Nasal cavity respiratory epithelium epithelial cell of viscerocranial mucosa (primary cell): ENCODE results near the gene ABT1. TPM values are rescaled to one million over a fixed set of nuclear protein-coding genes. Genes with fewer than 3 reads are reported as not detected.

Experiments
- total RNA-seq: library from RNA; depleted of rRNA; stranded (reverse); fragments of >200 nt; gene quantifications from 2 replicates; pipeline ENCODE4 v1.2.3, GENCODE V29; 2014

ABT1 gene
- 12.4 and 15.4 TPM in 2 replicates for total RNA-seq

GRCh38 chr6:26596579-26597388, at the start of gene ABT1:
TSS of gene ABT1 (plus strand) at chr6:26596953. CDS start at chr6:26596983, 30 bp downstream.

Other genes starting within 250 kb of the ABT1 start
- 1.7 and 12.8 TPM in 2 replicates for gene BTN3A2, start 231.8 kb upstream of the ABT1 start, total RNA-seq
- 3.4 and 3.6 TPM in 2 replicates for gene BTN2A2, start 213.8 kb upstream of the ABT1 start, total RNA-seq
- gene BTN3A1, start 194.7 kb upstream of the ABT1 start, total RNA-seq, result 4.1 and 16.4 TPM in 2 replicates
- 0.68 and 9.0 TPM in 2 replicates for gene BTN3A3, start 156.4 kb upstream of the ABT1 start, total RNA-seq
- gene BTN2A1, start 139.0 kb upstream of the ABT1 start, total RNA-seq, result 6.2 and 9.7 TPM in 2 replicates
- not detected in 2 replicates for gene BTN1A1, start 96.7 kb upstream of the ABT1 start, total RNA-seq
- gene HMGN4, start 58.6 kb upstream of the ABT1 start, total RNA-seq, result 91.2 and 105 TPM in 2 replicates
- 12.0 and 24.4 TPM in 2 replicates for gene ZNF322, start 62.8 kb downstream of the ABT1 start, total RNA-seq